Left ventricle myocardium superior (tissue), 1 donor: Measurements from ENCODE around the gene CUX1. TPM values are rescaled to one million over a fixed set of nuclear protein-coding genes. Genes with fewer than 3 reads are reported as not detected.
A peak's percentile ranks its signal among the peaks of the same experiment; 100 is the strongest.

Experiments
- ATAC-seq: fragments of 200-7000 bp; cut with Tn5 transposase; one replicate; pipeline ENCODE4 v1.9.1; 2020; ENCODE audit warnings: mild to moderate bottlenecking, moderate library complexity
- DNase-seq: peaks from one replicate; pipeline ENCODE4 v3.0.0-alpha.2; 2020
- intact Hi-C: fragments of 100-400 bp; cut with micrococcal nuclease; formaldehyde crosslinking; loops from one replicate; pipeline ENCODE4 v1.11.0; 2022
- total RNA-seq: library from RNA; stranded (reverse); fragmentation: NEBNext Ultra II Directional; extraction: Animal tissue kit (Norgen Biotek cat#: 25700); gene quantifications from one replicate; pipeline ENCODE4 v1.2.1, GENCODE V29; 2021
- donor health status: DM: no; HTN: yes; CAD: no; lungs with severe emphysema.

The CUX1 gene
- total RNA-seq, 1 donor from 2014 or later, result 123 TPM

DNA sequence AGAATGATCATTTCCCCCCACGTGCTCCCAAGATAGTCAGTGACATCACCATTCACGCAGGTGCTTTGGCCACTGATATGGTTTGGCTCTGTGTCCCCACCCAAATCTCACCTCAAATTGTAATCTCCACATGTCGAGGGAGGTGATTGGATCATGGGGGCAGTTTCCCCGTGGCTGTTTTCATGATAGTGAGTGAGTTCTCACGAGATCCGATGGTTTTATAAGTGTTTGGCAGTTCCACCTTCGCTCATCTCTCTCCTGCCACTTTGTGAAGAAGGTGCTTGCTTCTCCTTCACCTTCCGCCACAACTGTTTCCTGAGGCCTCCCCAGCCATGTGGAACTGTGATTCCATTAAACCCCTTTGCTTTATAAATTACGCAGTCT, 263.8 kb downstream of the CUX1 start:
- ATAC-seq, result peak; percentile 7
- intact Hi-C loops, result no loop called here
- DNase-seq, result no peak

DNA sequence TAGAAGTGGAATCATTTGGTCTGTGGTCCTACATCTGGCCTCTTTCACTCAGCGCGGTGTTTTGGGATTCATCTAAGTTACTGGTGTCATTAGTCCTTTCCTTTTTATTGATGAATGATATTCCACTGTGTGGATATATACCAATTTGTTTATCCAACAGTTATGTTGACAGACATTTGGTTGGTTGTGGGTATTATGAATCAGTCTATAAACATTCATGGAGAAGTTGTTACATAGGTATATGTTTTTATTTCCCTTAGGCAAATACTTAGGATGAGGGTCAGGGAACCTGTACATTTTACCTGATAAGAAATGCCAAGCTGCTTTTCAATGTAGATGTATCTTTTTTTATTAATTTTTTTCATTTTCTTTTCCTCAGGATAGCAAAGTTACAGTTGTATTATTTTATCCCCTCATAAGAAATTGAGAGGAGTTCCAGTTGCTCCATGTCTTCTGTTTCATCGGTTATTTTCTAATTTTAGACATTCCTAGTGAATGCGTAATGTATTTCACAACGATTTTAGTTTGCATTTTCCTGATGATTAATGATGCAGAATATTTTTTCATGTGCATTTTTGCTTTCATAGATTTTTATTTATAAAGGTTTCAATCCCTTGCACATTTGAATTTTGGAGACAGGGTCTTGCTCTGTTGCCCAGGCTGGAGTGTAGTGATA, 265.4 kb downstream of the CUX1 start:
- intact Hi-C loops, result no loop called here
- no peak for DNase-seq
- no peak for ATAC-seq

DNA sequence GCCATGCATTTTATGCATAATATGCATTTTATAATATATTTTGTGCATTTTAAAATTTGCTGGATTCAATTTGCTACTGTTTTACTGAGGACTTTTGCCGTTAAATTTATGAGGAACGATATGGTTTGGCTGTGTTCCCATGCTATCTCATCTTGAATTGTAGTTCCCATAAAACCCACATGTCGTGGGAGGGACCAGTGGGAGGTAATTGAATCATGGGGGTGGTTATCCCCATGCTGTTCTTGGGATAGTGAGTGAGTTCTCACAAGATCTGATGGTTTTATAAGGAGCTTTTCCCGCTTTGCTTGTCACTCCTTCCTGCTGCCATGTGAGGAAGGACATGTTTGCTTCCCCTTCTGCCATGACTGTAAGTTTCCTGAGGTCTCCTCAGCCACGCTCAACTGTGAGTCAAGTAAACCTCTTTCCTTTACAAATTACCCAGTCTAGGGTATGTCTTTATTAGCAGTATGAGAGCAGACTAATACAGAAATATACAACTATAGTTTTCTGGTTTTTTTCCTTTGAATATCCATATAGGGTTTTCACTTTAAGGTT, 267.9 kb downstream of the CUX1 start:
- no peak for ATAC-seq
- intact Hi-C loops, result no loop called here
- no peak for DNase-seq

DNA sequence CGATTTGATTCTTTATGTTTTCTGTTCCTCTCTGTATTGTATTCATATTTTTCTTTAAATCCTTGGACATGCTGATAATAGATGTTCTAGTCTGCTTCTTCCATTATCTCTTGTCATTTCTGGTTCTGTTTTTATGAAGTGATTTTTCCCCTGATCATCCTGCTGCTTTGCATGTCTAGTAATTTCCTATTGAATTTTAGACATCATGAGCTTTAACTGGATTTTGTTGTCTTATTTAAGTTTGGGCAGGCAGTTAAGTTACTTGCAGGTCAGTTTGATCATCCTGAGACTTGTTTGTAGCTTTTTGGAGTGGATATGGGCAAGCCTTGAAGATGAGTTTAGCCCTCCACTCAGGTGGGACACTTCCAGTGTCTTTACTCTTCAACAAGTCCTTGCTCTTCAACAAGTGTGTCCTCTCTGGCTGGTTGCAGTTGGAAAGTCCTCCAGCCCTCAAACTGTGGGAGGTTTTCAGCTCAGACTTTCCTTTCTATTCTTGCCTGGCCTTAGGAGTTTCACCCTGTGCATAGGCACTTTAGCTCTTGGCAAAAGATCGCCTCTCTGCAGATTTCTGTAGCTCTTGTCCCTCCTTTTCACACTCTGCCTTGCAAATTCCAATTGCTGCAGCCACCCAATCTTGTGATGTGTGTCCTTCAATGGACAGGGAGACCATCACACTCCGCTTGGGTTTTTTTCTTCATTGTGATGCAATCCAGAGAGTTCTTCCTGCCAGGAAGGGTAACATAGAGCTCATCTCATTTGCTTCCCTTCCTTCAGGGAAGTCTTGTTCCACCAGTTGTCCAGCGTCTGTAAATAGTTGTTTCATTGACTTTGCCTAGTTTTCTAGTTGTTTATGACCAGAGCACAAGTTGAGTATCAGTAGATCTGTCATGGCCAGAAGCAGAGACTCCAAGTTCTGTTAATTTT, 272.0 kb downstream of the CUX1 start:
- intact Hi-C loops, result no loop called here
- no peak for DNase-seq
- no peak for ATAC-seq

DNA sequence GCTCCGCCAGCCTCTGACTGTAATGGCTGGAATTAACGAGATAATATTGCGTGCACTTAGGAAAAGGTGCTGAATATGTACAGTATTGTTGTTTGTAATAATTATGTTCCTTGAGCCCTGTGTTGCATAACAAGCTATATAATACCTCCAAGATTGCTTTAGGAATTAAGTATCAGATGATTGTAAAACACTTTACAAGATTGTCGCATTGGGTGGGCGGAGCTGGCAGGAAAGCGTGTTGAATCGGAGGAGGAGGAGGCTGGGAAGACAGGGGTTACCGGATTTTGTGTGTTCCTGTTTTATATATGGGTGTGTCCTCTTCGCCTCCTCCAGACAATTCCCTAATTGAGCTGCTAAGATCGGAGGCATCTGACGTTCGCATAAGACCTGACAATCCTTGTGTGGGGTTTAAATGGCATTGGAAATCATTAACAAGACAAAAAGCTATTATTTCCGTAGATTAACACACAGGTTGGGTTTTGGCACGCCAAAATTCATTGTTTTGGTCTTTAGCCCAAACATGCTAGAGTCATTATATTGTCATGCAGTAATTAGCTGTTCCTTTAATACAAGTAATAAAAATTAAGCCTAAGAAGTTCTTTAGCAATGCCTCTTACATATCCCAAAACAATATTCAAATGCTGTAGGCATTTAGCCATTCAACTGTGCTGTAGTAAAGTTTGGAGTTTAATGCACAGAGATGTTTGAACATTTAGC, 276.3 kb downstream of the CUX1 start:
- intact Hi-C loops, result no loop called here
- no peak for DNase-seq
- peak; percentile 29 for ATAC-seq

DNA sequence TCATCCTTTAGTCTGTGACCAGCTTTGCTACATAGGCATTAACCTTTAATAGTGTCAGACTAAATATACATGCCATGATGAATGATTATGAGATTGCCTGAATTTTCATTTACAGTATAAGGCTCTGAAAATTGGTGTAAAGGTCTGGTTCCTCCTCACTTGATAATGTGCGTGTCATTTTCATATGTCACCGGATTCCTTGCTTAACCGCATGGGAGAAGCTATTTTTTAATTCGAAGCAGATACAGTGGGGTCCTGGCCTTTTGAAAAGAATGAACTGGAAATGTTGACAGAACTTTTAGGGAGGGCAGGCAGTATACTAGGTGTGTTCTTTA, 276.9 kb downstream of the CUX1 start:
- intact Hi-C loops, result no loop called here
- ATAC-seq (no peak), DNase-seq (no peak)

DNA sequence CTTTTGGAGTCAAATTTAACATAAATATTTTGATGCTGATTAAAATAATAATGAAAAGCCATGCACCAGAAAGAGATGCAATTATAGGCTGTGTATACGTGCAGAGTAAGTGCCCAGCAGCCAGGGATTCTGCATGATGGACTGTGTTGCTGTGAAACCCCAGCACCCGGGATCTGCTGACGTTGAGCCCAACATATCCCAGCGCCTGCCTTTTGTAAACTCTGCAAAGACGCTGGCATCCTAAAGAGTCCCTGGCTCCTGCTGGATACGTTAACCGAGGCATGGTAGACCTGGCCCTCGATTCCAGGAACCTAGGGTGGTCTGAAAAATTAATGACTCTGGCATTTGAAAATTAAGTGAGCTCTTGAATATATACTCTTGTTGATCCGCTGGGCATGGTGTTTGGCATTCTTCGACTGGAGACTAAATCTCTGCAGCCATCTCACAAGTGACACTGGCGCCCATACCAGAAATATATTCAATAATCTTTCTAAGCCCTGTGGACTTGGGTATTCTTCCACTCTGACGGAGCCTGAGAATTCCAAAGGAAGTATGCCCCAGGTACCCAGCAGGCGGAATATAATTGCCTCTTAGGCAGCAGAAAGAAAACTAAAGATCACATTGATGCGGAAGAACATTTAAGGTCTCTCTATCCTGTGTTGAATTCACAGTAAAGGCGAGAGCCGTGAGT, 278.0 kb downstream of the CUX1 start:
- DNase-seq, result no peak
- no peak for ATAC-seq
- intact Hi-C loops, result no loop called here

DNA sequence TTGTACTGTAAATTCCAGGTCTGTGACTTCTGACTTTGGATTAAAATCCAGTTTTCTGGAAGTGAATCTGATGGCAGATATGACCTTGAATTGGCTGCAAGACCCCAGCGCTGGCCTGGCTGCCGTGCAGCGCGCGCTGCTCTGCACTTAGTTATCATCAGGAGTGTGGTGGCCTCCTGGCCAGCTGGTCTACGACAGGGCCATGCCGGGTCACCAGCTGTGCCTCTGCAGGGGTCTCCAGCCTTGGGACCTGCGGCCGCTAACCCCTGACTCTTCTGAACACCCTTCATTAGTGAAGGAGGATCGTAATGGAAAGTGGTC, 278.5 kb downstream of the CUX1 start:
- no peak for ATAC-seq
- intact Hi-C loops, result no loop called here
- DNase-seq, result no peak

DNA sequence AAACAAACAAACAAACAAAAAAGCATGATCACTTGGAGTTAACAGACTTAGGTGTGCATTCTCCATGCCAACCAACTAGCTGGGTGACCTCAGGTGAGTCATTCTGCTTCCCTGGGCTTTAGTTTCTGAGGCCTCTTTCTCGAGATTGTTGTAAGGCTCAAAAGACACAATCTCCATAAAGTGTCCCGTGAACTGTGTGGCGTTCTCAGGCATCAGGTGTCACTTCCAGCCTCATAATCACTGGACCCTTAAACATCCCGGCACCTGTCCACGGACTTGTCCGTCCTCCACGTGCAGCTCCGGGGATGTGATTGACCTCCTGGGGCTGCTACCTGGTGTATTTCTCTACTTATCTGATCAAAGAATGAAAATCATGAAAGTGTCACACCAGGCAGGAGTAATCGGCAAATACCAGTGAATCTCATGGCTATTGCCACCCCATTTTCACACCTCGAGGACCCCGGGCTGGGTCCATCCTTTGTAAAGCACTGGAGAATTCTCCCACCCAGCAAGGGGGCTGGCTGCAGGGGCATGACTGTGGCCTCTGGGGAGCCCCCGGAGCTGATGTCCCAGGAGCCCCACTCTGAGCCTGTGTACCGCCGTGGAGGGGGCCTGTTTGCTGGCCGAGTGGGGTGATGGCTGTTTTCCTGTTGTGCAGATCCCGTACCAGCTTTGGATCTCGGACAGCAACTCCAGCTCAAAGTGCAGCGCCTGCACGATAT, 279.4 kb downstream of the CUX1 start:
- ATAC-seq (no peak), DNase-seq (no peak)
- intact Hi-C loops, result no loop called here

DNA sequence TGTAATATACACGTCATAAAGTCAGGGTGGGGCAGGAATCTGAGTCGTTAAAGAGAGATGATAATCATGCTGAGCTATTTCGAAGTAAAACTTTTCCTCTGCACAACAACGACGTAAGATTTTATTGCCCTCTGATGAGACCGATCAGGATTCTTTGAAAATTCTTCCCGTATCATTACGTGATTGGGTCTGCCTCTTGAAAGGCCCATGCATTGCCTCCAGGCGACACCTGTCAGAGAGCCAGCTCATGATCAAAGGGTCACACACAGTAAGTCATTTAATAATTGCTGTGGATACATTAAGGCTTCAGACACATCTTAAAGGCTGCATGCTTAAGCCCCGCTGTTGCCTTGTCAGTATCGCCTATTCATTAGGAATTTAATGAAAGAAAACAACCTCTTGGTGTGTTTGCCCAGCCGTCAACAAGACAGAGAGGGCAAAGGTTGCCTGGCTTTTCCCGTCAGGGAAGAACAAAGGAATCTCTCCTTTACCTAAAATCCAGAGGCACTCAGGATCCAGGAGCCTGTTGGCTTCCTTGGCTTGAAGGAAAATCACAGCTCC, 280.3 kb downstream of the CUX1 start:
- intact Hi-C loops, result no loop called here
- ATAC-seq, result no peak
- no peak for DNase-seq

DNA sequence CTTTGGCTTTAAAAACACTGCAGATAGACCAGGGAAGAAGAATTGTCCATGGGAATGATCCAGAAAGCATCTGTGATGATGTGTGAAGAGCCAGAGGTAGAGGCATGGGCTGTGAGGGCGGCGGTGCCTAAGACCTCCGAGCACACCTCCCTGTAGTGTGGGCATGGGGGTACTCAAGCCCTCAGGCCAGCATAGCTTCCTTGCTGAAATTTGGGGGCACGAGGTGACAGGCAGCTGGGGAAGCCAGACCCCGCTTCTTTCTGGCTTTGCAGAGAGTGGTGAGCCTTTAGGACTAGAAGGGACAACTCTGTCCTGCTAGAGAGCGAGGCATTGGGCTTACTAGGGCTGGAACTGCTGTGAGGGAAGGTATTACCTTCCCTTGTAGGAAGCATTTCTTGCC, 281.6 kb downstream of the CUX1 start:
- intact Hi-C loops, result no loop called here
- DNase-seq (no peak), ATAC-seq (no peak)

DNA sequence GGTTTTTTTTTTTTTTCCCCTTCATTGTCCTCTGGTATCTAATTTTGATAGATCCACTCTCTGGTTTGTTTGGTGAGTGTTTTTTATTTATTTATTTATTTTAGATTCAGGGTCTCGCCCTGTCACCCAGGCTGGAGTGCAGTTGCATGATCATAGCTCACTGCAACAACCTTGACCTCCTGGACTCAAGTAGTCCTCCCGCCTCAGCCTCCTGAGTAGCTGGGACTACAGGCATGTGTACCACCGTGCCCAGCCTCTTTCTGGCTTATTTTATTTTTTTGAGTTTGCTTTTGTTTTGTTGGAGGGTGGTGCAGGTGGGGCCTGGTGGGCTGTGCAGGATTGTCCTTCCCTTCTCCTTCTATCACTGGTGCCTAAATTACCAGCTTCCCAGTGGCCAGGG, 282.0 kb downstream of the CUX1 start:
- intact Hi-C loops, result no loop called here
- ATAC-seq (no peak), DNase-seq (no peak)

DNA sequence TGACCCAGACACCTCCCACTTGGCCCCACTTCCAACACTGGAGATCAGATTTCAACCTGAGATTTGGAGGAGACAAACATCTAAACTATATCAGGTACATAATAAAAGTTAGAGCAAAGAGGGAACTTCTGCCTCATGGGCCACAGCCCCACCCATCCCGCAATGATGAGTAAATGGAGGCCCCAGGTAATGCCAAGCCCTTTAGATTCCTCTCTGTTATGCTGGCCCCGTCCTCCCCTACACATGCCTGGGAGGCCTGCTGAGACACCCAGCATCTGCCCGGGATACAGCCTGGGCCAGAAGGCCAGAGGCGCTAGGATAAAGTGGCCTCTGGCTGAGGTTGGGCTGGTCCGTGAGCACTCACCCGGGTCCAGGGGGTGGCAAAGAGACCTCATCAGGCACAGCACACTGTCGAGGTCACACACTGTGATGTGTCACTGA, 283.7 kb downstream of the CUX1 start:
- DNase-seq, result no peak
- intact Hi-C loops, result no loop called here
- ATAC-seq, result no peak

DNA sequence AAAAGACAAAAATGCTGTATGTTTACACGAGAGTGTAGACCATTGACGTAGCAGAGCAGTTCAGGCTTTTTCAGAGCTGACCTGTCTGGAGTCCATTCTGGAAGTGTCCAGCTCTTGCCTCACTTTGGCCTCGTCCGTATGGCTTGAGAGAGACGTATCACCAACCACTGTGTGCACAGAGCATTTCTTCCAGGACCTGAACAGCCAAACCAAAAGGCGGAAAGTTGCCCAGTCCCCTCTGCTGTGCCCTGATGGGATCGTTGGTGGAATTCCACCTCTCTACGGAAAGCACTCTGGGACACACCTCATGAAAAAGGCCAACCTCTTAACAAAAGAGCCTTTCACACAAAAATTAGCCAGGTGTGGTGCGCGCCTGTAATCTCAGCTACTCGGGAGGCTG, 284.5 kb downstream of the CUX1 start:
- intact Hi-C loops, result no loop called here
- ATAC-seq (no peak), DNase-seq (no peak)

DNA sequence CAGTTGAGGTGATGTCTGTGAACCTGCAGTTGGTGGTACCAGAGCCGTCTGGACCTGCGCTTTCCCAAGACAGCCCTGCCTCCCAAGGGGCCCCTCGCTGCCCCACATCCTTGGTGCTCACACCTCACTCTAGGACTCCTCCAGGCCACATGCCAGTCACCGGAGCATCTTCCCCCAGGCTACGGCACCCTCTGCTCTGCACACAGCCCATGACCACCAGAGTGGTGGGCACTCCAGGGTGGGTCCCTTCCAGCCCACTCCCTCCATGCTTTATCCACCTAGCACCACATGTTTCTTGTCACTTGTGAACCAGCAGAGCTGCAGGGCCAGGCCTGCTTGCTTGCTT, 285.6 kb downstream of the CUX1 start:
- DNase-seq (no peak), ATAC-seq (no peak)
- intact Hi-C loops, result no loop called here

DNA sequence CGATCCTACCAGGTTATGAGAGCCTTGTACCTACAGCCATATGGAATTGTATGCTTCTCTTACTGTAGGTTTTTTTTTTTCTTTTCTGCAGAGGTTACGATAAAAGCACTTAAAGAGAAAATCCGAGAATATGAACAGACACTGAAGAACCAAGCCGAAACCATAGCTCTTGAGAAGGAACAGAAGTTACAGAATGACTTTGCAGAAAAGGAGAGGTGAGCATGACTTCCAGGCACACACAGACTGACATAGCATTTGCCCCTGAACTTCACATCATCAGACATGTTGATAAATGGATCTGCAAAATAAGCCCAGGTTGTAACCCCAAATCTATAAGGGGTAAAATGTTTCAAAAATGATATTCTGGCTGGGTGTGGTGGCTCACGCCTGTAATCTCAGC, 286.8 kb downstream of the CUX1 start:
- ATAC-seq (no peak), DNase-seq (no peak)
- intact Hi-C loops, result no loop called here

DNA sequence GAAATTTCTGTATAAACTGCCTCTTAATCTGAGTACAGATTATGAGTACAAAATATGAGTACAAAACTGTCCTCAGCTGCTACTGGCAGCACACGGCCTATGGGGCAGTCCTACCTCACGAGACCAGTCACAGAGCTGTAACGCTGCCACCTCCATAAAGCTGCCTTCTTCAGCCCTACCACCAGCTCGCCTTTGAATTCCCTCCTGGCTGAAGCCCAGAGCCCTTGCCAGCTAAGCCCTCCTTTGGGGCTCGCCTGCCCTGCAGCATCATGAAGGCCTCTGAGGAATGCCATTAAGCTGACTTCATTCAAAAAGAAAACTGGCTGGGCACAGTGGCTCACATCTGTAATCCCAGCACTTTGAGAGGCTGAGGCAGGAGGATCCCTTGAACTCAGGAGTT, 289.2 kb downstream of the CUX1 start:
- peak; percentile 13 for ATAC-seq
- DNase-seq, result no peak
- intact Hi-C loops, result no loop called here

DNA sequence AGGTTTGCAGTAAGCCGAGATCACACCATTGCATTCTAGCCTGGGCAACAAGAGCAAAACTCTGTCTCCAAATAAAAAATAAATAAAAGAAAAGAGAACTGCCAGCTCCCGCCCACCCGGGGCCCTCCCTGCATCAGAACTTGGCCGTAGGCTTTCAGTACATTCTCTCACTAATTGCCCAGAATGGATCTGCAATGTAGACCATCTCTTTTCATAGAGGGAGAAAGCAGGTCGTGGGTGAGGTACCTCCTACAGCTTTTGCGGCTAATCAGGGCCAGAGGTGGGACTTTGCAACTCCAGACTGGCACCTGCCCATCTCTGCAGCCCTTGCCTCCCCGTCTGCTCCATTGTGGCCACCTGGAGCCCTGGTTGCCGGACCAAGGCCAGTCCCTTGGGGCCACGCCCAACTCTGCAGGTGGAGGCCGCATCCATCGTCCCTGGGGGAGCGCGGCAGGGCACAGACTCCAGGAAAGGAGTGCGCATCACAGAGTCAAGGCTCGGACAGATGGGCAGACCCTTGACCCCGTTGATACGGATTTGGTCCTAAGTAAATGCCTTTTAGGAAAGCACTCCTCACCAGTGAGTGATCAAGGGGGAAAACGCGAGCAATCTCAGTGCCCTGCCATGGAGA, 290.2 kb downstream of the CUX1 start:
- no peak for ATAC-seq
- DNase-seq, result no peak
- intact Hi-C loops, result no loop called here
